ENCODE results near the gene RFT1.

- no peak for TF ChIP-seq CTCF (IDR thresholded peaks at IDR 0.05)
- no peak for TF ChIP-seq EP300 (IDR thresholded peaks at IDR 0.05)
- no peak for TF ChIP-seq POLR2A (IDR thresholded peaks at IDR 0.05)
These were observed 28.3 kb downstream of the RFT1 start for GRCh38 chr3:53101956-53102355.
